Caco-2 (cell line): ENCODE measurements around the gene TCF3. TPM values are rescaled to one million over a fixed set of nuclear protein-coding genes. Genes with fewer than 3 reads are reported as not detected.

ENCODE experiments used
- BruUV-seq: library from RNA; stranded (reverse); fragments of 400-500 nt; replicated peaks from 2 replicates; lab custom pipeline; 2021; lab: Mats Ljungman, UMichigan
- CTCF ChIA-PET: fragments of 300-600 bp; sonication (Branson Sonifier 250); formaldehyde crosslinking; loops from one replicate; lab custom pipeline; 2022; ENCODE audit warnings: antibody characterized with exemption; lab: Charles Lee
- POLR2A ChIA-PET: fragments of 300-600 bp; sonication (Branson Sonifier 250); formaldehyde crosslinking; loops from one replicate; lab custom pipeline; 2022; ENCODE audit warnings: antibody characterized with exemption; lab: Charles Lee
- DNase-seq, 2 experiments: peaks; one replicate each; pipeline versions ENCODE4 v3.0.0 to v3.0.0-alpha.2; 2020 to 2022
- H3K27me3 ChIP-seq: replicated peaks from 2 replicates; pipeline ENCODE4 v1.6.0; 2011; ENCODE audit warnings: low read length; ENCODE audit not compliant: control insufficient read depth, insufficient read depth
- H3K36me3 ChIP-seq: 2 replicates; pipeline ENCODE4 v1.5.1; 2011; ENCODE audit warnings: low read length; ENCODE audit not compliant: control insufficient read depth, insufficient read depth
- H3K4me1 ChIP-seq: fragments of 250-450 bp; sonication (Bioruptor Pico); 2 replicates; pipeline ENCODE4 v1.5.1; 2020; ENCODE audit warnings: mild to moderate bottlenecking
- H3K4me3 ChIP-seq: 2 replicates; pipeline ENCODE4 v1.5.1; 2011; ENCODE audit warnings: low read depth, mild to moderate bottlenecking, control low read depth, low read length
- H3K9me3 ChIP-seq: fragments of 250-450 bp; sonication (Bioruptor Pico); 2 replicates; pipeline ENCODE4 v1.5.1; 2020; ENCODE audit warnings: mild to moderate bottlenecking, moderate library complexity
- H3K27ac Mint-ChIP-seq: one replicate; pipeline ENCODE4 v1.8.0; 2022; ENCODE audit warnings: mixed read lengths; ENCODE audit not compliant: unreplicated experiment
- H3K27me3 Mint-ChIP-seq: one replicate; pipeline ENCODE4 v1.8.0; 2022; ENCODE audit warnings: mixed read lengths; ENCODE audit not compliant: insufficient read depth, unreplicated experiment
- H3K36me3 Mint-ChIP-seq: one replicate; pipeline ENCODE4 v1.8.0; 2022; ENCODE audit warnings: mild to moderate bottlenecking, mixed read lengths; ENCODE audit not compliant: insufficient read depth, unreplicated experiment
- H3K4me1 Mint-ChIP-seq: one replicate; pipeline ENCODE4 v1.8.0; 2022; ENCODE audit warnings: low read depth, mixed read lengths; ENCODE audit not compliant: unreplicated experiment
- H3K4me3 Mint-ChIP-seq: one replicate; pipeline ENCODE4 v1.8.0; 2022; ENCODE audit warnings: mild to moderate bottlenecking, moderate library complexity, mixed read lengths; ENCODE audit not compliant: unreplicated experiment
- H3K9me3 Mint-ChIP-seq: one replicate; pipeline ENCODE4 v1.8.0; 2022; ENCODE audit warnings: mixed read lengths; ENCODE audit not compliant: unreplicated experiment
- CTCF ChIP-seq, 2 experiments: fragments of 200-600 bp in 1 of 2; IDR thresholded peaks; 1 replicate in 1 of 2; 2 replicates in 1 of 2; pipeline versions ENCODE4 v1.5.1 to v1.8.0; 2011 to 2022; ENCODE audit warnings: antibody characterized with exemption in 1 of 2, control low read depth in 1 of 2, inconsistent platforms in 1 of 2, low read depth in 1 of 2, low read length in 1 of 2, mild to moderate bottlenecking in 1 of 2, moderate library complexity in 1 of 2; ENCODE audit not compliant: insufficient read depth in 1 of 2, severe bottlenecking in 1 of 2, unreplicated experiment in 1 of 2
- intact Hi-C: fragments of 100-400 bp; cut with micrococcal nuclease; formaldehyde crosslinking; loops from one replicate; pipeline ENCODE4 v1.10.0; 2022; ENCODE audit not compliant: unreplicated experiment
- total RNA-seq: library from RNA; stranded (reverse); gene quantifications from 2 replicates; pipeline ENCODE4 v1.2.3, GENCODE V29; 2022

Gene TCF3
- total RNA-seq, 1 experiment from 2014 or later = 147 TPM

GRCh38 chr19:1571358-1571757, 81.1 kb downstream of the TCF3 start:
- Mint-ChIP-seq H3K9me3 (no peaks in the 10 kb centered on the region), H3K4me1 (peaks cover 12% of the 10 kb centered on the region), H3K27me3 (peaks cover 5% of the 10 kb centered on the region), H3K27ac (no peak overlapping the region), H3K36me3 (peaks cover 18% of the 10 kb centered on the region), H3K4me3 (no peak overlapping the region)
- POLR2A ChIA-PET = no interaction called here
- no peaks in the 10 kb centered on the region for H3K36me3 ChIP-seq
- no peak for TF ChIP-seq CTCF (IDR thresholded peaks at IDR 0.05; ENCODE audit: insufficient read depth in 1 of 2, low read depth in 1 of 2, low read length in 1 of 2, severe bottlenecking in 1 of 2, unreplicated experiment in 1 of 2)
- no TSS peak for BruUV-seq
- intact Hi-C loops = no loop called here
- H3K27me3 ChIP-seq = no peaks in the 10 kb centered on the region
- DNase-seq = no peak
- no peaks in the 10 kb centered on the region for H3K9me3 ChIP-seq
- H3K4me3 ChIP-seq = no peak overlapping the region
- peaks cover 8% of the 10 kb centered on the region for H3K4me1 ChIP-seq
- CTCF ChIA-PET = no interaction called here

- Mint-ChIP-seq H3K27ac (no peak overlapping the region), H3K4me3 (no peak overlapping the region), H3K9me3 (no peaks in the 10 kb centered on the region), H3K4me1 (peaks cover 12% of the 10 kb centered on the region), H3K36me3 (peaks cover 18% of the 10 kb centered on the region), H3K27me3 (peaks cover 5% of the 10 kb centered on the region)
- ChIA-PET POLR2A (no interaction called here), CTCF (no interaction called here)
- Histone ChIP-seq H3K36me3 (no peaks in the 10 kb centered on the region), H3K27me3 (no peaks in the 10 kb centered on the region), H3K4me1 (peaks cover 8% of the 10 kb centered on the region), H3K4me3 (no peak overlapping the region), H3K9me3 (no peaks in the 10 kb centered on the region)
- TF ChIP-seq CTCF (IDR thresholded peaks at IDR 0.05; ENCODE audit: insufficient read depth in 1 of 2, low read depth in 1 of 2, low read length in 1 of 2, severe bottlenecking in 1 of 2, unreplicated experiment in 1 of 2) = no peak
- intact Hi-C loops = no loop called here
- DNase-seq = no peak
- no TSS peak for BruUV-seq
Measured at GRCh38 chr19:1570836-1571235, 81.6 kb downstream of the TCF3 start.

- no TSS peak for BruUV-seq
- Mint-ChIP-seq H3K4me1 (peaks cover 12% of the 10 kb centered on the region), H3K27ac (no peak overlapping the region), H3K4me3 (peak overlapping the region; percentile 47), H3K36me3 (peaks cover 23% of the 10 kb centered on the region), H3K27me3 (peaks cover 5% of the 10 kb centered on the region), H3K9me3 (no peaks in the 10 kb centered on the region)
- Histone ChIP-seq H3K27me3 (no peaks in the 10 kb centered on the region), H3K4me1 (peaks cover 8% of the 10 kb centered on the region), H3K4me3 (no peak overlapping the region), H3K36me3 (no peaks in the 10 kb centered on the region), H3K9me3 (no peaks in the 10 kb centered on the region)
- intact Hi-C loops = no loop called here
- DNase-seq = no peak
- TF ChIP-seq CTCF (IDR thresholded peaks at IDR 0.05; ENCODE audit: insufficient read depth in 1 of 2, low read depth in 1 of 2, low read length in 1 of 2, severe bottlenecking in 1 of 2, unreplicated experiment in 1 of 2) = no peak
- ChIA-PET POLR2A (interaction anchor here (0.6 kb wide), 1 partner anchor 208 kb away, joined by 4 read pairs; no protein-coding TSS in a partner anchor), CTCF (interaction anchor here (0.6 kb wide), 1 partner anchor 16 kb away, joined by 8 read pairs; no protein-coding TSS in a partner anchor)
Measured at GRCh38 chr19:1569997-1570396, 82.4 kb downstream of the TCF3 start.
